Measurements from ENCODE around the gene PADI6. TPM values are rescaled to one million over a fixed set of nuclear protein-coding genes. Genes with fewer than 3 reads are reported as not detected.

Gene PADI6
- total RNA-seq, 1 donor from 2014 or later, result not detected

DNA sequence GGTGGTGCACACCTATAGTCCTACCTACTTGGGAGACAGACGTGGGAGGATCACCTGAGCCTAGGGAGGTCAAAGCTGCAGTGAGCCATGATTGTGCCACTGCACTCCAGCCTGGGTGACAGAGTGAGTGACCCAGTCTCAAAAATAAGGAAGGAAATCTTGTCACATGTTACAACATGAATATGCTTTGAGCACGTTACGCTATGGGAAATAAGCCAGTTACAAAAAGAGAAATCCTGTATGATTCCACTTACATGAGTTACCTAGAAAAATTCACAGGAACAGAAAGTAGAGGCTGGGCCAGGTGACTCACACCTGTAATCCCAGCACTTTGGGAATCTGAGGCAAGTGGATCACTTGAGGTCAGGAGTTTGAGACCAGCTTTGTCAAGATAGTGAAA, 6.7 kb upstream of the PADI6 start:
- TF ChIP-seq, protein P1, sequence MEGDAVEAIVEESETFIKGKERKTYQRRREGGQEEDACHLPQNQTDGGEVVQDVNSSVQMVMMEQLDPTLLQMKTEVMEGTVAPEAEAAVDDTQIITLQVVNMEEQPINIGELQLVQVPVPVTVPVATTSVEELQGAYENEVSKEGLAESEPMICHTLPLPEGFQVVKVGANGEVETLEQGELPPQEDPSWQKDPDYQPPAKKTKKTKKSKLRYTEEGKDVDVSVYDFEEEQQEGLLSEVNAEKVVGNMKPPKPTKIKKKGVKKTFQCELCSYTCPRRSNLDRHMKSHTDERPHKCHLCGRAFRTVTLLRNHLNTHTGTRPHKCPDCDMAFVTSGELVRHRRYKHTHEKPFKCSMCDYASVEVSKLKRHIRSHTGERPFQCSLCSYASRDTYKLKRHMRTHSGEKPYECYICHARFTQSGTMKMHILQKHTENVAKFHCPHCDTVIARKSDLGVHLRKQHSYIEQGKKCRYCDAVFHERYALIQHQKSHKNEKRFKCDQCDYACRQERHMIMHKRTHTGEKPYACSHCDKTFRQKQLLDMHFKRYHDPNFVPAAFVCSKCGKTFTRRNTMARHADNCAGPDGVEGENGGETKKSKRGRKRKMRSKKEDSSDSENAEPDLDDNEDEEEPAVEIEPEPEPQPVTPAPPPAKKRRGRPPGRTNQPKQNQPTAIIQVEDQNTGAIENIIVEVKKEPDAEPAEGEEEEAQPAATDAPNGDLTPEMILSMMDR (IDR thresholded peaks at IDR 0.05), result no peak
- no peak overlapping the region for H3K27ac ChIP-seq
- DNase-seq (ENCODE audit: low spot score in 2 of 2), result no peak
- no peaks in the 10 kb centered on the region for H3K27me3 ChIP-seq
- H3K4me3 ChIP-seq, result no peak overlapping the region
- H3K36me3 ChIP-seq, result no peaks in the 10 kb centered on the region
- peaks cover 0 to 3% of the 10 kb centered on the region in 2 donors for H3K9me3 ChIP-seq
- no peaks in the 10 kb centered on the region for H3K4me1 ChIP-seq
- intact Hi-C loops (cut with DNase I), result no loop called here

DNA sequence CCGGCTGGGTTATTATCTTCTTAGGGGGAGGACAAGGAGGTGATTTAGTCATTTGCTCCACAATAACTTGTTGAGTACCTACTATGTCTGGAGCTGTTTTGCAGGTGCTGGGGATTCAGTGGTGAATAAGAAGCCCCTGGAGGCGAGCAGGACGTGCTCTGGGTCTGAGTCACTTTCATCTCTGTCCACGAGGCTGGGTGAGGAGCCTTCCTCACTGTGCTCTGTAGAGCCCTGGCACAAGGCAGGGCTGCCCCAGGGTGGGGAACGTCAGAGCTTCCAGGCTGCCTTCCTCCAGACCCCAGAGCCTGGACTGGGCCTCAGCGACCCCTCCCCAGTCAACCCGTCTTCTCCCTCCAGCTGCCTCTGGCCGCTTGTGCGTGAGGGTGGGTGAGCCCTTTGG, 2.5 kb upstream of the PADI6 start:
- intact Hi-C loops (cut with DNase I), result no loop called here
- H3K36me3 ChIP-seq, result no peaks in the 10 kb centered on the region

DNA sequence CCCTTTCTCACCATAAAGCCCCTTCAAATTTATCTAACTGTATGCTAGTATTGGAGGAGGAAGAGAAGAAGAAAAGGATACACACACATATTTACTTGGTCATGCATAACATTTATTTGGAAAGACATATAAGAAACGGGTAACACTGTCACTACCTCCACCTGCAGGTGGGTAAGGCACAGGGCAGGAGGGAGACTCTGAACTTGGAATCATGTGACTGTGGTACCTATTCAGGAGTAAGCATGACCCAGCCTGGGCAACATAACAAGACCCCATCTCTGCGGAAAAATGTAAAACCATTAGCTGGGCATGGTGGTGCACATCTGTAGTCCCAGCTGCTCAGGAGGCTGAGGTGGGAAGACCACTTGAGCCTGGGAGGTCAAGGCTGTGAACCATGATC, 1.4 kb upstream of the PADI6 start:
- DNase-seq (ENCODE audit: low spot score in 2 of 2), result no peak

More for the DNA sequence above, 2.5 kb upstream of the PADI6 start:
- Histone ChIP-seq H3K9me3 (peaks cover 0 to 1% of the 10 kb centered on the region in 2 donors), H3K27ac (no peak overlapping the region), H3K4me1 (no peaks in the 10 kb centered on the region), H3K27me3 (no peaks in the 10 kb centered on the region), H3K4me3 (no peak overlapping the region)
- no peak for DNase-seq (ENCODE audit: low spot score in 2 of 2)
- TF ChIP-seq, protein P1 (IDR thresholded peaks at IDR 0.05), result no peak

DNA sequence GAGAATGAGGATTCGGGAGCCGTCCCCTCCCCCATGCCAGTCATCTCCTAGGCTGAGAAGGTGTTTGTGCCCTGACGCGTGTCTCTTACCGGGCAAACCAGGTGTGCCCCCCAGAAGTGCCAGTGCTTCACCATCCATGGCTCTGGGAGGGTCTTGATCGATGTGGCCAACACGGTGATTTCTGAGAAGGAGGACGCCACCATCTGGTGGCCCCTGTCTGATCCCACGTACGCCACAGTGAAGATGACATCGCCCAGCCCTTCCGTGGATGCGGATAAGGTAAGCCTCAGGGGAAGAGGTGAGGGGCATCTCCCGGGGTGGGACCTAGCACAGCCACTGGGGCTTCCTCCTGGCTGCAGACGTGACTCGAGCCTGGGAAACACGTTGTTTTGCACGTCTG, 959 bp downstream of the PADI6 start:
- Histone ChIP-seq H3K36me3 (no peaks in the 10 kb centered on the region), H3K4me3 (no peak overlapping the region), H3K9me3 (no peaks in the 10 kb centered on the region), H3K27ac (no peak overlapping the region), H3K4me1 (no peaks in the 10 kb centered on the region), H3K27me3 (no peaks in the 10 kb centered on the region)
- intact Hi-C loops (cut with DNase I), result no loop called here
- no peak for DNase-seq (ENCODE audit: low spot score in 2 of 2)
- TF ChIP-seq, protein P1 (IDR thresholded peaks at IDR 0.05), result no peak

More for the DNA sequence above, 1.4 kb upstream of the PADI6 start:
- no peaks in the 10 kb centered on the region for H3K27me3 ChIP-seq
- no peak overlapping the region for H3K4me3 ChIP-seq
- H3K27ac ChIP-seq, result no peak overlapping the region
- H3K36me3 ChIP-seq, result no peaks in the 10 kb centered on the region
- no peaks in the 10 kb centered on the region for H3K9me3 ChIP-seq
- TF ChIP-seq, protein P1 (IDR thresholded peaks at IDR 0.05), result no peak
- intact Hi-C loops (cut with DNase I), result no loop called here
- H3K4me1 ChIP-seq, result no peaks in the 10 kb centered on the region

DNA sequence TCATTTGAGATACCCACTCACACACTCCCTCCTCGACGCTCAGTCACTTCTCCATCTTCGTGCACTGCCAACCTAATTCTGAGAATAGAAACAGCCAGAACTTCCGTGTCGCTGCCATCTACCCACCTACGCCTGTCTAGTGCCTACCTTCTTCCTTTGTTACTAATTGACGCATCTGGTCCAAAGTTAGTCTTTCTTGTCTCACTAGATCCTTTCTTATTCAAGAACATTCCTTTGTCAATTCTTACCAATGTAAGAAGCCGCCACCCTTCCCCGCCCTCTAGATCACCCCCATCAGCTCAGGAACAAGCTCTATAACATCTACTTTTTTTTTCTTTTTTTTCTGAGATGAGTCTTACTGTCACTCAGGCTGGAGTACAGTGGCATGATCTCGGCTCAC, 3.7 kb downstream of the PADI6 start:
- Histone ChIP-seq H3K27ac (no peak overlapping the region), H3K36me3 (no peaks in the 10 kb centered on the region), H3K27me3 (no peaks in the 10 kb centered on the region), H3K4me1 (no peaks in the 10 kb centered on the region), H3K4me3 (no peak overlapping the region), H3K9me3 (no peaks in the 10 kb centered on the region)
- intact Hi-C loops (cut with DNase I), result no loop called here
- TF ChIP-seq, protein P1 (IDR thresholded peaks at IDR 0.05), result no peak
- DNase-seq (ENCODE audit: low spot score in 2 of 2), result no peak

DNA sequence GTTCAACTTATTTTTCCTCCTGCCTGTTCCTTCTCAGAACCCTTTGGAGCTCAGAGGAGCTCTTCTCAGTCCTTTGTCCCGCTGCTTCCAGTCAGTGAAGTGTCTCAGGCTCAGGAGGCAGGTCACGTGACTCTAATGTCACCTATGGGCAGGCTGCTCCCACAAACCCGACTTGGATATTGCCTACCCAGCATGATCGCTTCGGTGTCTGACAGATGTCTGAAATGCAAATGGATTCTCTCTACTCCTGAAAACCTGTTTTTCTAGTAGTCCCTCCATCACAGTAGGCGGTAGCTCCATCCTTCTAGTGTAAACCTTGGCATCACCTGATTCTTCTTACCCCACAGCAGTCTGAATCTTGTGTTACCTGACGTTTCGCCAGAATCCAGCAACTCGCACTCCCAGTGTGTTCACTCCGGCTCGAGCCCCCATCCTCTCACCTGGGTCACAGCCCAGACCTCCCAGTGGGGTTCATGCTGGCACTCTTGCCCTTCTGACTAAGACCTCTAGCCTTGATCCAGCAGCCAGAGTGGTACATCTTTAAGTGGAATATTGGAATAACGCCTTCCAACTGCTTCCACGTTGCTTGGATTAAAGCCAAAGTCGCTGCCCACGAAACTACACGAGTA, 5.4 kb downstream of the PADI6 start:
- no peaks in the 10 kb centered on the region for H3K36me3 ChIP-seq
- no peaks in the 10 kb centered on the region for H3K9me3 ChIP-seq
- DNase-seq (ENCODE audit: low spot score in 2 of 2), result no peak
- no peaks in the 10 kb centered on the region for H3K27me3 ChIP-seq
- no peak overlapping the region for H3K4me3 ChIP-seq
- TF ChIP-seq, protein P1 (IDR thresholded peaks at IDR 0.05), result no peak
- H3K4me1 ChIP-seq, result no peaks in the 10 kb centered on the region
- intact Hi-C loops (cut with DNase I), result no loop called here
- no peak overlapping the region for H3K27ac ChIP-seq
